ENCODE results near the gene TMEM233. TPM values are rescaled to one million over a fixed set of nuclear protein-coding genes. Genes with fewer than 3 reads are reported as not detected.

Gene TMEM233
- total RNA-seq, 1 experiment from 2014 or later = not detected

DNA sequence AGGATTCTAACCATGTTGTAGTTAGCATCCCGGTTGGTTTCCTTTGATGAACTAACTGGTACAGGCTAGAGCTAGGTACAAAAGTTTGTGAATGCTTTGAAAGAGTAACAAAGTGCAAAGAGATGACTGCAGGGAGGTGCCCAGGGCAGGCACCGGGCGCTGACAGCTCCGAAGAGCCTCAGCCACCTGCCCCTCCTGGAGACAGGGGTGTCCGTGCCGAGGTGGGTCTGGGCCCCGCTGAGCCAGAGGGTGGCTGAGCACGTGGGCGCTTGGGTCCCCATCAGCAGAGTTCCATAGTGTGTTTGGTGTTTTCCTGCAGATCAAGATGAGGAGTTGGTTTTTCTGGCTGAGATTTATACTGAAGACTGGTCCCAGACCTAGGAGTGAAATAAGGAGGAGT, 94.3 kb downstream of the TMEM233 start:
- no peaks in the 10 kb centered on the region for H3K9me3 ChIP-seq (ENCODE audit: control insufficient read depth in 1 of 2, insufficient read depth in 1 of 2, low read depth in 1 of 2, low read length in 2 of 2)
- no peaks in the 10 kb centered on the region for H3K79me2 ChIP-seq (ENCODE audit: insufficient read depth, low read length)
- TF ChIP-seq EGR1 (IDR thresholded peaks at IDR 0.05; ENCODE audit: low read depth) (no peak), ZFX (IDR thresholded peaks at IDR 0.05) (no peak), SIN3A (IDR thresholded peaks at IDR 0.05; ENCODE audit: low read depth) (no peak), YY1 (IDR thresholded peaks at IDR 0.05; ENCODE audit: extremely low read depth, insufficient replicate concordance, low read depth, low read length) (no peak), CBX3 (IDR thresholded peaks at IDR 0.05; ENCODE audit: low read depth) (no peak), EZH2 (IDR thresholded peaks at IDR 0.05) (no peak), RAD21 (IDR thresholded peaks at IDR 0.05; ENCODE audit: low read depth) (no peak), ELF1 (IDR thresholded peaks at IDR 0.05; ENCODE audit: borderline replicate concordance, low read depth) (no peak), SP1 (IDR thresholded peaks at IDR 0.05; ENCODE audit: low read depth) (no peak), POLR2AphosphoS5 (IDR thresholded peaks at IDR 0.05; ENCODE audit: low read depth, low read length) (no peak), ZNF274 (IDR thresholded peaks at IDR 0.05; ENCODE audit: low read depth, low read length) (no peak), JUND (IDR thresholded peaks at IDR 0.05) (no peak)
- TF ChIP-seq, protein P1, sequence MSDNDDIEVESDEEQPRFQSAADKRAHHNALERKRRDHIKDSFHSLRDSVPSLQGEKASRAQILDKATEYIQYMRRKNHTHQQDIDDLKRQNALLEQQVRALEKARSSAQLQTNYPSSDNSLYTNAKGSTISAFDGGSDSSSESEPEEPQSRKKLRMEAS (IDR thresholded peaks at IDR 0.05) = no peak
- TF ChIP-seq, protein P2, sequence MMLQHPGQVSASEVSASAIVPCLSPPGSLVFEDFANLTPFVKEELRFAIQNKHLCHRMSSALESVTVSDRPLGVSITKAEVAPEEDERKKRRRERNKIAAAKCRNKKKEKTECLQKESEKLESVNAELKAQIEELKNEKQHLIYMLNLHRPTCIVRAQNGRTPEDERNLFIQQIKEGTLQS (IDR thresholded peaks at IDR 0.05) = no peak
- TF ChIP-seq, protein P3, sequence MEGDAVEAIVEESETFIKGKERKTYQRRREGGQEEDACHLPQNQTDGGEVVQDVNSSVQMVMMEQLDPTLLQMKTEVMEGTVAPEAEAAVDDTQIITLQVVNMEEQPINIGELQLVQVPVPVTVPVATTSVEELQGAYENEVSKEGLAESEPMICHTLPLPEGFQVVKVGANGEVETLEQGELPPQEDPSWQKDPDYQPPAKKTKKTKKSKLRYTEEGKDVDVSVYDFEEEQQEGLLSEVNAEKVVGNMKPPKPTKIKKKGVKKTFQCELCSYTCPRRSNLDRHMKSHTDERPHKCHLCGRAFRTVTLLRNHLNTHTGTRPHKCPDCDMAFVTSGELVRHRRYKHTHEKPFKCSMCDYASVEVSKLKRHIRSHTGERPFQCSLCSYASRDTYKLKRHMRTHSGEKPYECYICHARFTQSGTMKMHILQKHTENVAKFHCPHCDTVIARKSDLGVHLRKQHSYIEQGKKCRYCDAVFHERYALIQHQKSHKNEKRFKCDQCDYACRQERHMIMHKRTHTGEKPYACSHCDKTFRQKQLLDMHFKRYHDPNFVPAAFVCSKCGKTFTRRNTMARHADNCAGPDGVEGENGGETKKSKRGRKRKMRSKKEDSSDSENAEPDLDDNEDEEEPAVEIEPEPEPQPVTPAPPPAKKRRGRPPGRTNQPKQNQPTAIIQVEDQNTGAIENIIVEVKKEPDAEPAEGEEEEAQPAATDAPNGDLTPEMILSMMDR (IDR thresholded peaks at IDR 0.05 in 2 of 3, conservative IDR thresholded peaks at IDR 0.05 in 1 of 3; ENCODE audit: borderline replicate concordance in 1 of 3, insufficient read depth in 1 of 3, low read depth in 2 of 3, low read length in 2 of 3) = no peak
- H2AFZ ChIP-seq (ENCODE audit: low read depth, low read length, poor library complexity, severe bottlenecking) = no peak overlapping the region
- H3K9ac ChIP-seq (ENCODE audit: low read length) = no peak overlapping the region
- H3K4me2 ChIP-seq (ENCODE audit: low read length) = no peak overlapping the region
- RAD21 ChIA-PET (ENCODE audit: low non-redundant PET in 1 of 2, low total read pairs in 2 of 2, uncharacterized antibody in 2 of 2, unreplicated experiment in 2 of 2) = no interaction called here
- no peak overlapping the region for H3K4me3 ChIP-seq (replicated peaks in 1 of 2; ENCODE audit: low read depth in 1 of 2, low read length in 2 of 2)
- H3K27ac ChIP-seq (ENCODE audit: low read depth, low read length) = no peak overlapping the region
- no peak for DNase-seq (ENCODE audit: low read depth, low spot score)
- H4K20me1 ChIP-seq (ENCODE audit: insufficient read depth) = no peaks in the 10 kb centered on the region
- no peaks in the 10 kb centered on the region for H3K9me2 ChIP-seq (ENCODE audit: insufficient read depth)
- no peaks in the 10 kb centered on the region for H3K4me1 ChIP-seq (ENCODE audit: control insufficient read depth in 1 of 2, insufficient read depth in 2 of 2, low read length in 2 of 2)
- ATAC-seq = no peak
- POLR2A ChIA-PET = no interaction called here
- BruUV-seq (replicated peaks) = no TSS peak
- intact Hi-C loops (cut with micrococcal nuclease) = no loop called here
- CTCF ChIA-PET = interaction anchor here (0.7 kb wide), 1 partner anchor 668 kb away, joined by 3 read pairs; no protein-coding TSS in a partner anchor
- peaks cover 9 to 18% of the 10 kb centered on the region in 2 experiments; a peak in 3 of 4 replicates for H3K36me3 ChIP-seq (ENCODE audit: control insufficient read depth in 1 of 2, insufficient read depth in 2 of 2, low read length in 2 of 2)
- no peaks in the 10 kb centered on the region for H3K27me3 ChIP-seq (ENCODE audit: insufficient read depth, low read length)
